PC-9 (cell line): ENCODE measurements around the gene MPND.

Experiments
- CTCF ChIP-seq: fragments of 200-600 bp; sonication (generic); conservative IDR thresholded peaks from 2 replicates; pipeline ENCODE4 v1.6.1; 2017; ENCODE audit warnings: mixed run types, antibody characterized with exemption, mild to moderate bottlenecking, moderate library complexity
- EZH2 ChIP-seq: fragments of 200-600 bp; sonication (generic); IDR thresholded peaks from 2 replicates; pipeline ENCODE4 v1.8.0; 2017; ENCODE audit warnings: antibody characterized with exemption, low read depth

DNA sequence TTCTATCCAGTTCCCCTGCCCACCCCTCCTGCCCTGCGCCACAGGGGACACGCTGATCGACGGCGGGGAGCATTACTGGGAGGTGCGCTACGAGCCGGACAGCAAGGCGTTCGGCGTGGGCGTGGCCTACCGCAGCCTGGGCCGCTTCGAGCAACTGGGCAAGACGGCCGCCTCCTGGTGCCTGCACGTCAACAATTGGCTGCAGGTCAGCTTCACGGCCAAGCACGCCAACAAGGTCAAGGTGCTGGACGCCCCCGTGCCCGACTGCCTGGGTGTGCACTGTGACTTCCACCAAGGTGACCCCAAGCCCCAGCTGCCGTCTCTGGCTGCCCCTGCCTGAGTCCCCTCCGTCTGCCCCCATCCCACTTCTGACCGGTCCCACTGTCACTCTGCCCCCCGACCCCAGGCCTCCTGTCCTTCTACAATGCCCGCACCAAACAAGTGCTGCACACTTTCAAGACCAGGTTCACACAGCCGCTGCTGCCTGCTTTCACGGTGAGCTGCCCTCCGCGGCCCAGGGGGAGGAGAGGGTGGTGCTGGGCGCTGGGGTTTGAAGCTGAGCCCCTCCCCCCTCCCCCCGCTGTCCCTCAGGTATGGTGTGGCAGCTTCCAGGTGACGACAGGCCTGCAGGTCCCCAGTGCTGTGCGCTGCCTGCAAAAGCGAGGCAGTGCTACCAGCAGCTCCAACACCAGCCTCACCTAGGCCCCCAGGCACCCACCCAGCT, 20.3 kb upstream of the MPND start:
- TF ChIP-seq CTCF (no peak), EZH2 (no peak)
